K562 (cell line): ENCODE results near the gene INTS12. TPM values are rescaled to one million over a fixed set of nuclear protein-coding genes. Genes with fewer than 3 reads are reported as not detected.

Experiments used
- CEBPZ ChIP-seq: fragments of 150-350 bp; IDR thresholded peaks from 2 replicates; pipeline ENCODE4 v1.6.1; 2014; ENCODE audit warnings: low read depth, mild to moderate bottlenecking, low read length, borderline replicate concordance
- E2F8 ChIP-seq: fragments of 450-650 bp; IDR thresholded peaks from 2 replicates; pipeline ENCODE4 v1.7.1; 2018; ENCODE audit warnings: mild to moderate bottlenecking, low read depth; ENCODE audit not compliant: partially characterized antibody
- HDAC2 ChIP-seq: fragments of 450-650 bp; IDR thresholded peaks from 2 replicates; pipeline ENCODE4 v1.6.1; 2016; ENCODE audit warnings: mild to moderate bottlenecking
- HNRNPK ChIP-seq: fragments of 200-400 bp; formaldehyde crosslinking; IDR thresholded peaks from one replicate; pipeline ENCODE4 v1.6.1; 2018; ENCODE audit warnings: mild to moderate bottlenecking, low read depth, low read length; ENCODE audit not compliant: poor library complexity, severe bottlenecking
- POLR2A ChIP-seq: fragments of 450-650 bp; conservative IDR thresholded peaks from 2 replicates; pipeline ENCODE4 v1.6.1; 2016
- SMAD3 ChIP-seq: fragments of 450-650 bp; formaldehyde crosslinking; conservative IDR thresholded peaks from 2 replicates; pipeline ENCODE4 v1.4.0; 2020; ENCODE audit warnings: mild to moderate bottlenecking
- SMARCE1 ChIP-seq: fragments of 450-650 bp; IDR thresholded peaks from 2 replicates; pipeline ENCODE4 v1.7.1; 2016; ENCODE audit warnings: mild to moderate bottlenecking
- U2AF2 ChIP-seq: fragments of 200-400 bp; formaldehyde crosslinking; optimal IDR thresholded peaks from 2 replicates; pipeline ENCODE3; 2017; ENCODE audit warnings: low read depth, mild to moderate bottlenecking, low read length
- ZNF134 ChIP-seq: fragments of 250-450 bp; sonication (Bioruptor Pico); conservative IDR thresholded peaks from 2 replicates; pipeline ENCODE4 v1.4.0; 2020
- ZNF140 ChIP-seq: fragments of 250-450 bp; sonication (Bioruptor Pico); IDR thresholded peaks from 2 replicates; pipeline ENCODE4 v1.8.0; 2021; ENCODE audit warnings: moderate library complexity, mild to moderate bottlenecking, inconsistent platforms
- polyA plus RNA-seq, 8 experiments: library from polyadenylated mRNA; depleted of rRNA in 4 of 8; stranded (reverse) in 5 of 8; unstranded in 3 of 8; fragments of >200 nt; fragmentation: Nextera tagmentation in 2 of 8; fragmentation: Illumina TruSeq in 1 of 8; extraction: Ambion mirVana in 2 of 8; extraction: Trizol in 1 of 8; gene quantifications; 2 replicates each; pipeline versions ENCODE4 v1.2.1 to v1.2.3, GENCODE V29; 2011 to 2014; ENCODE audit warnings: inconsistent platforms in 1 of 8, missing spikeins in 1 of 8
- total RNA-seq, 7 experiments: library from RNA; depleted of rRNA in 6 of 7; stranded (reverse); fragments of >200 nt in 6 of 7; fragmentation: Illumina TruSeq in 2 of 7; extraction: Trizol in 2 of 7; gene quantifications; 2 replicates each; pipeline versions ENCODE4 v1.2.1 to v1.2.3, GENCODE V29; 2011 to 2021; ENCODE audit warnings: low replicate concordance in 1 of 7
- TF ChIP-seq, protein P1 (sequence below): fragments of 450-650 bp; IDR thresholded peaks from 2 replicates; pipeline ENCODE4 v1.6.1; 2016; ENCODE audit warnings: low read depth

The INTS12 gene
- total and polyA plus RNA-seq, 9 of the 15 experiments (the other 6 are each of a cell fraction or from before 2014, with no cell fraction given) = 24.5 to 82.9 (median 41.2) TPM

GRCh38 chr4:105708181-105709080, at the start of gene INTS12, which contains the start of gene GSTCD (continued):
- TF ChIP-seq, protein P1, sequence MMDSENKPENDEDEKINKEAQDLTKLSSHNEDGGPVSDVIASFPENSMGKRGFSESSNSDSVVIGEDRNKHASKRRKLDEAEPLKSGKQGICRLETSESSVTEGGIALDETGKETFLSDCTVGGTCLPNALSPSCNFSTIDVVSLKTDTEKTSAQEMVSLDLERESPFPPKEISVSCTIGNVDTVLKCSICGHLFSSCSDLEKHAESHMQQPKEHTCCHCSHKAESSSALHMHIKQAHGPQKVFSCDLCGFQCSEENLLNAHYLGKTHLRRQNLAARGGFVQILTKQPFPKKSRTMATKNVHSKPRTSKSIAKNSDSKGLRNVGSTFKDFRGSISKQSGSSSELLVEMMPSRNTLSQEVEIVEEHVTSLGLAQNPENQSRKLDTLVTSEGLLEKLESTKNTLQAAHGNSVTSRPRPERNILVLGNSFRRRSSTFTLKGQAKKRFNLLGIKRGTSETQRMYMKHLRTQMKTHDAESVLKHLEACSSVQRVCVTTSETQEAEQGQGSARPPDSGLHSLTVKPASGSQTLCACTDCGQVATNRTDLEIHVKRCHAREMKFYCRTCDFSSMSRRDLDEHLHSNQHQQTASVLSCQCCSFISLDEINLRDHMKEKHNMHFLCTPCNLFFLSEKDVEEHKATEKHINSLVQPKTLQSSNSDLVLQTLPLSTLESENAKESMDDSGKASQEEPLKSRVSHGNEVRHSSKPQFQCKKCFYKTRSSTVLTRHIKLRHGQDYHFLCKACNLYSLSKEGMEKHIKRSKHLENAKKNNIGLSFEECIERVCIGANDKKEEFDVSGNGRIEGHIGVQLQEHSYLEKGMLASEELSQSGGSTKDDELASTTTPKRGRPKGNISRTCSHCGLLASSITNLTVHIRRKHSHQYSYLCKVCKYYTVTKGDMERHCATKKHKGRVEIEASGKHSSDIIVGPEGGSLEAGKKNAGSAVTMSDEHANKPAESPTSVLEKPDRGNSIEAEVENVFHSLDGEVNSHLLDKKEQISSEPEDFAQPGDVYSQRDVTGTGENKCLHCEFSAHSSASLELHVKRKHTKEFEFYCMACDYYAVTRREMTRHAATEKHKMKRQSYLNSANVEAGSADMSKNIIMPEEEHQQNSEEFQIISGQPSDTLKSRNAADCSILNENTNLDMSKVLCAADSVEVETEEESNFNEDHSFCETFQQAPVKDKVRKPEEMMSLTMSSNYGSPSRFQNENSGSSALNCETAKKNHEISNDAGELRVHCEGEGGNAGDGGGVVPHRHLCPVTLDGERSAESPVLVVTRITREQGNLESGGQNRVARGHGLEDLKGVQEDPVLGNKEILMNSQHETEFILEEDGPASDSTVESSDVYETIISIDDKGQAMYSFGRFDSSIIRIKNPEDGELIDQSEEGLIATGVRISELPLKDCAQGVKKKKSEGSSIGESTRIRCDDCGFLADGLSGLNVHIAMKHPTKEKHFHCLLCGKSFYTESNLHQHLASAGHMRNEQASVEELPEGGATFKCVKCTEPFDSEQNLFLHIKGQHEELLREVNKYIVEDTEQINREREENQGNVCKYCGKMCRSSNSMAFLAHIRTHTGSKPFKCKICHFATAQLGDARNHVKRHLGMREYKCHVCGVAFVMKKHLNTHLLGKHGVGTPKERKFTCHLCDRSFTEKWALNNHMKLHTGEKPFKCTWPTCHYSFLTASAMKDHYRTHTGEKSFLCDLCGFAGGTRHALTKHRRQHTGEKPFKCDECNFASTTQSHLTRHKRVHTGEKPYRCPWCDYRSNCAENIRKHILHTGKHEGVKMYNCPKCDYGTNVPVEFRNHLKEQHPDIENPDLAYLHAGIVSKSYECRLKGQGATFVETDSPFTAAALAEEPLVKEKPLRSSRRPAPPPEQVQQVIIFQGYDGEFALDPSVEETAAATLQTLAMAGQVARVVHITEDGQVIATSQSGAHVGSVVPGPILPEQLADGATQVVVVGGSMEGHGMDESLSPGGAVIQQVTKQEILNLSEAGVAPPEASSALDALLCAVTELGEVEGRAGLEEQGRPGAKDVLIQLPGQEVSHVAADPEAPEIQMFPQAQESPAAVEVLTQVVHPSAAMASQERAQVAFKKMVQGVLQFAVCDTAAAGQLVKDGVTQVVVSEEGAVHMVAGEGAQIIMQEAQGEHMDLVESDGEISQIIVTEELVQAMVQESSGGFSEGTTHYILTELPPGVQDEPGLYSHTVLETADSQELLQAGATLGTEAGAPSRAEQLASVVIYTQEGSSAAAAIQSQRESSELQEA = no peak
- TF ChIP-seq ZNF134 (CRISPR knock-in tag) = no peak
- TF ChIP-seq SMAD3 = 0 out of 2 replicates have a peak, but pooled peaks have one; percentile 54
- peak; percentile 90 for TF ChIP-seq E2F8
- TF ChIP-seq U2AF2 = no peak
- peak; percentile 95 for TF ChIP-seq POLR2A
- TF ChIP-seq HNRNPK = no peak
- no peak for TF ChIP-seq ZNF140 (CRISPR knock-in tag)
- TF ChIP-seq HDAC2 = no peak; the same call in 1 of the 2 replicates
- no peak for TF ChIP-seq CEBPZ
- peak; percentile 57 for TF ChIP-seq SMARCE1
